HG03135 (cell line): ENCODE results near the gene FLCN.

Experiments used
- ATAC-seq: cut with Tn5 transposase; IDR thresholded peaks from one replicate; pipeline ENCODE4 v1.9.1; 2021; ENCODE audit warnings: mild to moderate bottlenecking, moderate library complexity; ENCODE audit not compliant: unreplicated experiment

FLCN gene

DNA sequence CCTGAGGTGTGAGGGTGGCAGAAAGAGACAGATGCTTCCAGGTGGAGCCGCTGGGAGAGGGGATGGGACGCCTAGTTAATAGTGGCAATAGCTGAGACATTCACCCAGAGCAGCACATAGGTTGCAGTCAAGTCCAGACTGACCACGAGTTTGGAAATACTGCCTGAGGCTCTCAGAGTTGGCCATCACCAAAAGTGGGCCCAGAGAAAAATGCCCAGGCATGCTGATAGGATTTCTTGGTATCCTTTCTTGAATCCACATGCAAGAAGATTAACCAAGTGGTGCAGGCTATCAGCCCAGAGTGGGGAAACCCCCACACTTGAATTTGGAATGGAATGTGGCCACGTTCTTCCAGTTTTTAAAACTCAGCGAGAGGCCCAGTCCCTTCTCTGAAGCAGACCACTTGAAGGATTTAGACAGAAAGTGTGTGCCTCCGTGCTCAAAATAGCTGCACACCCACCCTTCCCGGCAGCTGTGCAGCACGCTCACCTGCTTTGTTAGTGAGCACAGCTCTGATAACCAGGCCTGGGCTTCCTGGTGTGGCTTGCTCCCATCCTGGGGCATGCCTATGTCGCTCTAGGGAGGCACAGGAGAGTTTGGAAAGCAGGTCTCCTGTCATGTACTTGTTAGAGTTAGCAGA, 66.5 kb downstream of the FLCN start:
- no peak for ATAC-seq

DNA sequence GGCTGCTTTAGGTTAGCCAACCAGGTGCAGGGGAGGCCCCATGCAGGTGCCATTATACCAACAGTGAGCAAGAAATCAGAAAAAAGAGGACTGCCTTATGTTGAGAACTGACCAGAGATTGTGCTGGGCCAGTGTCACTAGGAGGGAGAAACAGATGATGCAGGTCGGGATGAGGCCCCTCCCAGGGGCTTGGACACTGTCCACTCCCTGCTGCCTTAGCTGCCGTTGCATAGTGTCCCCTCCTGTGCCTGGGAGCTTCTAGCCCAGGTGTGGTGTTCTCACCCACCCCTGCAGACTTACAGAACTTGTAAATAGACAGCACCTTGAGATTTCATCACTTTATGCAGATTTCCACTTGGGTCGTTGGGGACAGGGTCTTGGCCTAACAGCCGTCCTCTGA, 67.6 kb downstream of the FLCN start:
- no peak for ATAC-seq

DNA sequence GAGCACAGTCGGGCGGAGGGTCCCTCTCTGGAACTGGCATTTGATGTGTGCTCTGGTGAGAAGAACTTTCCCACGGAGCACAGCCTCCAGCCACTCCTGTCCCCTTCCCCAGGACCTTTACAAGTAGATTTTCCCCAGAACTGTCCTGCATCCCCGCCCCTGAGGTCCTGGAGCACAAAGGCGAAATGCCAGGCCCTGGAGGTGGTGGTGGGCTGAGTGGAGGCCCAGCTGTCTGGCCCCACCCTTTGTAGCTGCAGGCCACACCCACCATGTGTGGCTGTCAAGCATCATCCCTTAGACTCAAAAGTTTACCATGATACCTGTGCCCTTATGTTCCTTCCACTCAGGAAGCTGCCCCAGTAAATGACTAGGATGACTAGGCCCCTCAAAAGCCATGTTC, 68.6 kb downstream of the FLCN start:
- ATAC-seq, result no peak

DNA sequence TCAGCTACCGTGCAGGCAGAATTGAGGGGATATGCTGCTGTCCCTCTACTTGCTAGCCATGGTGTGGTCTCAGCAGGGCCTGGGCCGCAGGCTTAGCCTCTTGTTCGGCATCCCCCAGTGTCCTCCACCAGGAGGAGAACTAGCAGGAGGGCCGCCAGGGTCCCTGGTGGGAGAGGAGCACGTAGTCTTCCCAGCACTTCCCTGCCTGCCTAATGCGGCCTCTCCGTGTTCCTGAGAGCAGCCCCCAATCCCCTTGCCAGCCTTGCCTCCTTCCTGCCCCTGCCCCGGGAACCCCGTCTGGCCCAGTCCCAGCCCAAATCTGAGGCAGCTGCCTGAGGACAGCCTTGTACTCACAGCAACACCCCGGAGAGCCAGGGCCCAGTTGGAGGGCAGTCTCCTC, 69.0 kb downstream of the FLCN start:
- ATAC-seq, result no peak

DNA sequence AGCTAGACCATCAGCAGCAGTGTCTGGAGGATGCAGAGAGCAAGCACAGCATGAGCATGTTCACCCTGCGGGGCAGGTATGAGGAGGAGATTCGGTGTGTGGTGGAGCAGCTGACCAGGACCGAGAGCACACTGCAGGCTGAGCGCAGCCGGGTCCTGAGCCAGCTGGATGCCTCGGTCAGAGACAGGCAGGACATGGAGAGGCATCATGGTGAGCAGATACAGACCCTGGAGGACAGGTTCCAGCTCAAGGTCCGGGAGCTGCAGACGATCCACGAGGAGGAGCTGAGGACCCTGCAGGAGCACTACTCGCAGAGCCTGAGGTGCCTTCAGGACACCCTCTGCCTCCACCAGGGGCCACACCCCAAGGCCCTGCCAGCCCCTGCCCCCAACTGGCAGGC, 69.6 kb downstream of the FLCN start:
- no peak for ATAC-seq

DNA sequence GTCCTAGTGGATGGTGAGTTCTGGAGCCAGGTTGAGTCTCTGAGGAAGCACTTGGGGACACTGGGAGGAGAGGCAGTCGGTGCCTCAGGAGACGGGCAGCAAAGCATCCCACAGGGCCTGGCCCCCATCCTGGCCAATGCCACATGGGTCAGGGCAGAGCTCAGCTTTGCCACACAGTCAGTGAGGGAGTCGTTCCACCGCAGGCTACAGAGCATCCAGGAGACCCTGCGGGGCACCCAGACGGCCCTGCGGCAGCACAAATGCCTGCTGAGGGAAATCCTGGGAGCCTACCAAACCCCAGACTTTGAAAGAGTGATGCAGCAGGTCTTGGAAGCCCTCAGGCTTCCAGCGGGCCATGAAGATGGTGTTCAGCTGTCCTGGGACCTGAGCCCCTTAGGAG, 70.5 kb downstream of the FLCN start:
- ATAC-seq, result no peak

- no peak for ATAC-seq
These were observed 71.2 kb downstream of the FLCN start for GRCh38 chr17:17165666-17166308.

- no peak for ATAC-seq
These were observed 72.3 kb downstream of the FLCN start for GRCh38 chr17:17164676-17165075.

DNA sequence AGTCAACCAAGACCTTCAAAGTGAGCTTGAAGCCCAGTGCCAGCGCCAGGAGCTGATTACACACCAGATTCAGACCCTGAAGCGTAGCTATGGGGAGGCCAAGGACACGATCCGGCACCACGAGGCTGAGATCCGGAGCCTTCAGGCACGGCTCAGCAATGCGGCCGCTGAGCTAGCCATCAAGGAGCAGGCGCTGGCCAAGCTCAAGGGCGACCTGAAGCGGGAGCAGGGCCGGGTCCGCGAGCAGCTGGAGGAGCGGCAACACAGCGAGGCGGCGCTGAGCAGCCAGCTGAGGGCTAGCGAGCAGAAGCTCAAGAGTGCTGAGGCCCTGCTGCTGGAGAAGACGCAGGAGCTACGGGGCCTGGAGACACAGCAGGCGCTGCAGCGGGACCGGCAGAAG, 72.8 kb downstream of the FLCN start:
- no peak for ATAC-seq
